Measurements from ENCODE around the gene WIPF3.

Gene WIPF3

GRCh38 chr7:29866490-29866930 lies 60.2 kb downstream of the WIPF3 start:
- TF ChIP-seq ISL1 (CRISPR knock-in tag; IDR thresholded peaks at IDR 0.05) (0 out of 2 replicates have a peak, but pooled peaks have one; percentile 22), CSRNP3 (CRISPR knock-in tag; IDR thresholded peaks at IDR 0.05) (no peak)

GRCh38 chr7:29871787-29872398 lies 65.6 kb downstream of the WIPF3 start:
- TF ChIP-seq ESRRG (CRISPR knock-in tag; IDR thresholded peaks at IDR 0.05) (no peak), ISL1 (CRISPR knock-in tag; IDR thresholded peaks at IDR 0.05) (peak; percentile 65), ARNTL (CRISPR knock-in tag; IDR thresholded peaks at IDR 0.05; ENCODE audit: borderline replicate concordance, low read depth) (no peak)
- no peak for ATAC-seq

More at GRCh38 chr7:29866490-29866930, 60.2 kb downstream of the WIPF3 start:
- ATAC-seq, result peak; percentile 57

- TF ChIP-seq ZFP3 (CRISPR knock-in tag; IDR thresholded peaks at IDR 0.05) (no peak), OSR1 (CRISPR knock-in tag; IDR thresholded peaks at IDR 0.05) (no peak), ZNF8 (CRISPR knock-in tag; IDR thresholded peaks at IDR 0.05) (no peak), TOX (CRISPR knock-in tag; IDR thresholded peaks at IDR 0.05; ENCODE audit: borderline replicate concordance) (no peak), GLIS3 (CRISPR knock-in tag; IDR thresholded peaks at IDR 0.05) (no peak), ZC3H10 (CRISPR knock-in tag; IDR thresholded peaks at IDR 0.05) (no peak), CSDC2 (CRISPR knock-in tag; IDR thresholded peaks at IDR 0.05) (no peak), POU6F1 (CRISPR knock-in tag; IDR thresholded peaks at IDR 0.05; ENCODE audit: borderline replicate concordance, low read depth) (no peak), ZNF70 (CRISPR knock-in tag; IDR thresholded peaks at IDR 0.05) (no peak)
- no peak for ATAC-seq
Observed at GRCh38 chr7:29873644-29874294, 67.5 kb downstream of the WIPF3 start.

- TF ChIP-seq PATZ1 (CRISPR knock-in tag; IDR thresholded peaks at IDR 0.05; ENCODE audit: borderline replicate concordance) (no peak), ZC3H10 (CRISPR knock-in tag; IDR thresholded peaks at IDR 0.05) (no peak), TSHZ2 (CRISPR knock-in tag; IDR thresholded peaks at IDR 0.05) (no peak), TOX (CRISPR knock-in tag; IDR thresholded peaks at IDR 0.05; ENCODE audit: borderline replicate concordance) (no peak), TCF4 (CRISPR knock-in tag; IDR thresholded peaks at IDR 0.05; ENCODE audit: borderline replicate concordance) (no peak), ISL1 (CRISPR knock-in tag; IDR thresholded peaks at IDR 0.05) (no peak), RARB (CRISPR knock-in tag; IDR thresholded peaks at IDR 0.05) (no peak), OSR1 (CRISPR knock-in tag; IDR thresholded peaks at IDR 0.05) (no peak), ZFP3 (CRISPR knock-in tag; IDR thresholded peaks at IDR 0.05) (no peak), GLIS3 (CRISPR knock-in tag; IDR thresholded peaks at IDR 0.05) (no peak), ESRRG (CRISPR knock-in tag; IDR thresholded peaks at IDR 0.05) (no peak), BACH2 (CRISPR knock-in tag; IDR thresholded peaks at IDR 0.05; ENCODE audit: borderline replicate concordance) (no peak), CSRNP3 (CRISPR knock-in tag; IDR thresholded peaks at IDR 0.05) (no peak), ZNF8 (CRISPR knock-in tag; IDR thresholded peaks at IDR 0.05) (no peak), POU6F1 (CRISPR knock-in tag; IDR thresholded peaks at IDR 0.05; ENCODE audit: borderline replicate concordance, low read depth) (no peak), PPARA (CRISPR knock-in tag; IDR thresholded peaks at IDR 0.05; ENCODE audit: borderline replicate concordance) (no peak), SNAI2 (CRISPR knock-in tag; IDR thresholded peaks at IDR 0.05) (no peak)
- no peak for ATAC-seq
Observed at GRCh38 chr7:29875741-29876140, 69.4 kb downstream of the WIPF3 start.

Measured in SK-N-SH treated with all-trans-retinoic acid at 6 μM for 48 hours (cell line).